Natural killer cell treated with Interleukin-12 subunit alpha and Interleukin-12 subunit beta and Interleukin-15 and Interleukin-18, amount 100 ng/mL, for 72 hours (primary cell): ENCODE data around the gene SLC25A11. TPM values are rescaled to one million over a fixed set of nuclear protein-coding genes. Genes with fewer than 3 reads are reported as not detected.
A peak's percentile ranks its signal among the peaks of the same experiment; 100 is the strongest.

Source experiments
- ATAC-seq, 2 donors: fragments of 150-1000 bp; cut with Tn5 transposase in 1 of 2; sonication (Bioruptor Pico), chemical (Tn5 transposase) in 1 of 2; 2 replicates each; pipeline ENCODE4 v1.10.0; 2021
- DNase-seq: peaks from one replicate; pipeline ENCODE4 v3.0.0; 2022; ENCODE audit warnings: low spot score
- H3K27ac Mint-ChIP-seq, 2 donors: 1 replicate in 1 of 2; 2 replicates in 1 of 2; pipeline ENCODE4 v1.8.0; 2022; ENCODE audit warnings: mixed read lengths in 2 of 2, mild to moderate bottlenecking in 1 of 2, moderate library complexity in 1 of 2
- H3K27me3 Mint-ChIP-seq, 2 donors: 1 replicate in 1 of 2; 2 replicates in 1 of 2; pipeline ENCODE4 v1.8.0; 2022; ENCODE audit warnings: mixed read lengths in 2 of 2
- H3K36me3 Mint-ChIP-seq: one replicate; pipeline ENCODE4 v1.8.0; 2022; ENCODE audit warnings: mixed read lengths
- H3K4me1 Mint-ChIP-seq, 2 donors: 1 replicate in 1 of 2; 2 replicates in 1 of 2; pipeline ENCODE4 v1.8.0; 2022; ENCODE audit warnings: low read depth in 2 of 2, mixed read lengths in 2 of 2, mild to moderate bottlenecking in 1 of 2
- H3K4me3 Mint-ChIP-seq: one replicate; pipeline ENCODE4 v1.8.0; 2022; ENCODE audit warnings: mixed read lengths
- H3K9me3 Mint-ChIP-seq: 2 replicates; pipeline ENCODE4 v1.8.0; 2022; ENCODE audit warnings: mixed read lengths
- total RNA-seq, 2 donors: library from RNA; stranded (reverse); gene quantifications; one replicate each; pipeline ENCODE4 v1.2.3, GENCODE V29; 2022

Gene SLC25A11
- total RNA-seq, 2 donors from 2014 or later: 85.9 to 91.6 TPM

- H3K4me1 Mint-ChIP-seq: peaks cover 63 to 75% of the 10 kb centered on the region in 2 donors
- peak overlapping the region; percentile 95 to 96 for H3K27ac Mint-ChIP-seq
- DNase-seq: no peak
- H3K4me3 Mint-ChIP-seq: peak overlapping the region; percentile 100
- no peak for ATAC-seq
- no peaks in the 10 kb centered on the region for H3K27me3 Mint-ChIP-seq
- peaks cover 53% of the 10 kb centered on the region for H3K36me3 Mint-ChIP-seq
- no peaks in the 10 kb centered on the region for H3K9me3 Mint-ChIP-seq
Measured at GRCh38 chr17:4944554-4945175, 4.8 kb upstream of the SLC25A11 start.

GRCh38 chr17:4944163-4944553, 4.3 kb upstream of the SLC25A11 start:
- no peak for DNase-seq
- H3K9me3 Mint-ChIP-seq: no peaks in the 10 kb centered on the region

GRCh38 chr17:4942760-4943508, 3.1 kb upstream of the SLC25A11 start:
- peak overlapping the region; percentile 95 to 96 for H3K27ac Mint-ChIP-seq
- DNase-seq: no peak
- peaks cover 53% of the 10 kb centered on the region for H3K36me3 Mint-ChIP-seq
- H3K9me3 Mint-ChIP-seq: no peaks in the 10 kb centered on the region
- H3K27me3 Mint-ChIP-seq: no peaks in the 10 kb centered on the region
- peak overlapping the region; percentile 100 for H3K4me3 Mint-ChIP-seq
- H3K4me1 Mint-ChIP-seq: peaks cover 68 to 81% of the 10 kb centered on the region in 2 donors
- no peak for ATAC-seq

More at GRCh38 chr17:4944163-4944553, 4.3 kb upstream of the SLC25A11 start:
- no peak for ATAC-seq
- Mint-ChIP-seq H3K4me1 (peaks cover 63 to 76% of the 10 kb centered on the region in 2 donors), H3K4me3 (peak overlapping the region; percentile 100), H3K36me3 (peaks cover 53% of the 10 kb centered on the region), H3K27me3 (no peaks in the 10 kb centered on the region), H3K27ac (peak overlapping the region; percentile 95 to 96)

GRCh38 chr17:4941319-4941610, 1.4 kb upstream of the SLC25A11 start:
- H3K4me3 Mint-ChIP-seq: peak overlapping the region; percentile 100
- no peaks in the 10 kb centered on the region for H3K9me3 Mint-ChIP-seq
- H3K27me3 Mint-ChIP-seq: no peaks in the 10 kb centered on the region
- peaks cover 67 to 74% of the 10 kb centered on the region in 2 donors for H3K4me1 Mint-ChIP-seq
- ATAC-seq (no peak), DNase-seq (no peak)
- H3K27ac Mint-ChIP-seq: peak overlapping the region; percentile 95 to 96
- H3K36me3 Mint-ChIP-seq: peaks cover 44% of the 10 kb centered on the region

GRCh38 chr17:4940555-4941318, 891 bp upstream of the SLC25A11 start:
- ATAC-seq: peak in 1 of 2 donors; percentile 17
- Mint-ChIP-seq H3K27ac (peak overlapping the region; percentile 95 to 96), H3K4me3 (peak overlapping the region; percentile 100)

GRCh38 chr17:4939546-4939795, 375 bp downstream of the SLC25A11 start:
- no peaks in the 10 kb centered on the region for H3K27me3 Mint-ChIP-seq
- peak overlapping the region; percentile 76 to 96 for H3K27ac Mint-ChIP-seq
- DNase-seq (no peak), ATAC-seq (peak in 1 of 2 donors; percentile 4)
- no peaks in the 10 kb centered on the region for H3K9me3 Mint-ChIP-seq
- peaks cover 28% of the 10 kb centered on the region for H3K36me3 Mint-ChIP-seq
- H3K4me1 Mint-ChIP-seq: peaks cover 60 to 68% of the 10 kb centered on the region in 2 donors
- H3K4me3 Mint-ChIP-seq: peak overlapping the region; percentile 100

More at GRCh38 chr17:4940555-4941318, 891 bp upstream of the SLC25A11 start:
- DNase-seq: peak; percentile 74
- Mint-ChIP-seq H3K36me3 (peaks cover 39% of the 10 kb centered on the region), H3K27me3 (no peaks in the 10 kb centered on the region), H3K9me3 (no peaks in the 10 kb centered on the region), H3K4me1 (peaks cover 68 to 76% of the 10 kb centered on the region in 2 donors)

- DNase-seq: no peak
- Mint-ChIP-seq H3K9me3 (no peaks in the 10 kb centered on the region), H3K4me1 (peaks cover 60 to 68% of the 10 kb centered on the region in 2 donors), H3K36me3 (peaks cover 22% of the 10 kb centered on the region), H3K4me3 (peak overlapping the region; percentile 100), H3K27ac (peak overlapping the region; percentile 76 to 96), H3K27me3 (peaks cover 0 to 1% of the 10 kb centered on the region in 2 donors)
- no peak for ATAC-seq
Measured at GRCh38 chr17:4938688-4939545, 929 bp downstream of the SLC25A11 start.

- peak overlapping the region; percentile 100 for H3K4me3 Mint-ChIP-seq
- peaks cover 0 to 2% of the 10 kb centered on the region in 2 donors for H3K27me3 Mint-ChIP-seq
- DNase-seq: no peak
- no peaks in the 10 kb centered on the region for H3K9me3 Mint-ChIP-seq
- no peak for ATAC-seq
- H3K4me1 Mint-ChIP-seq: peaks cover 60 to 68% of the 10 kb centered on the region in 2 donors
- peak overlapping the region; percentile 76 to 96 for H3K27ac Mint-ChIP-seq
- peaks cover 19% of the 10 kb centered on the region for H3K36me3 Mint-ChIP-seq
Measured at GRCh38 chr17:4938069-4938491, 1.8 kb downstream of the SLC25A11 start.

- no peak for DNase-seq
- no peaks in the 10 kb centered on the region for H3K9me3 Mint-ChIP-seq
- peaks cover 60 to 63% of the 10 kb centered on the region in 2 donors for H3K4me1 Mint-ChIP-seq
- H3K27ac Mint-ChIP-seq: no peak overlapping the region
- H3K27me3 Mint-ChIP-seq: peaks cover 0 to 2% of the 10 kb centered on the region in 2 donors
- no peak for ATAC-seq
- peaks cover 16% of the 10 kb centered on the region for H3K36me3 Mint-ChIP-seq
- peak overlapping the region; percentile 13 for H3K4me3 Mint-ChIP-seq
Measured at GRCh38 chr17:4937553-4937952, 2.3 kb downstream of the SLC25A11 start.

- Mint-ChIP-seq H3K36me3 (peaks cover 9% of the 10 kb centered on the region), H3K9me3 (no peaks in the 10 kb centered on the region), H3K27ac (peak overlapping the region in 1 of 2 donors; percentile 53), H3K4me3 (no peak overlapping the region), H3K27me3 (peaks cover 0 to 2% of the 10 kb centered on the region in 2 donors), H3K4me1 (peaks cover 52 to 57% of the 10 kb centered on the region in 2 donors)
- ATAC-seq: no peak
- no peak for DNase-seq
Measured at GRCh38 chr17:4936436-4936835, 3.4 kb downstream of the SLC25A11 start.

GRCh38 chr17:4935650-4936049, 4.2 kb downstream of the SLC25A11 start:
- H3K9me3 Mint-ChIP-seq: no peaks in the 10 kb centered on the region
- peaks cover 1% of the 10 kb centered on the region for H3K36me3 Mint-ChIP-seq
- H3K27ac Mint-ChIP-seq: peak overlapping the region in 1 of 2 donors; percentile 53
- DNase-seq: no peak
- H3K4me1 Mint-ChIP-seq: peaks cover 44 to 55% of the 10 kb centered on the region in 2 donors
- H3K4me3 Mint-ChIP-seq: no peak overlapping the region
- ATAC-seq: no peak
- peaks cover 0 to 2% of the 10 kb centered on the region in 2 donors for H3K27me3 Mint-ChIP-seq

GRCh38 chr17:4934173-4934979, 5.5 kb downstream of the SLC25A11 start:
- Mint-ChIP-seq H3K4me3 (peak overlapping the region; percentile 47), H3K27me3 (peaks cover 0 to 2% of the 10 kb centered on the region in 2 donors), H3K9me3 (no peaks in the 10 kb centered on the region), H3K27ac (peak overlapping the region; percentile 49 to 88), H3K4me1 (peaks cover 37 to 55% of the 10 kb centered on the region in 2 donors), H3K36me3 (no peaks in the 10 kb centered on the region)
- DNase-seq: no peak
- ATAC-seq: peak; percentile 58 to 60
